Measurements from ENCODE around the gene ECM1. TPM values are rescaled to one million over a fixed set of nuclear protein-coding genes. Genes with fewer than 3 reads are reported as not detected.
A peak's percentile ranks its signal among the peaks of the same experiment; 100 is the strongest.

Gene ECM1
- total and polyA plus RNA-seq, 2 experiments from 2014 or later = 1.9 to 2.9 TPM

- H3K27me3 ChIP-seq = no peaks in the 10 kb centered on the region
- peaks cover 11% of the 10 kb centered on the region for H3K4me1 ChIP-seq (ENCODE audit: low read depth)
- no peak for DNase-seq (ENCODE audit: low read depth in 1 of 2, low spot score in 1 of 2)
- H3K9me3 ChIP-seq (ENCODE audit: low read depth) = no peaks in the 10 kb centered on the region
- TF ChIP-seq, protein P1, sequence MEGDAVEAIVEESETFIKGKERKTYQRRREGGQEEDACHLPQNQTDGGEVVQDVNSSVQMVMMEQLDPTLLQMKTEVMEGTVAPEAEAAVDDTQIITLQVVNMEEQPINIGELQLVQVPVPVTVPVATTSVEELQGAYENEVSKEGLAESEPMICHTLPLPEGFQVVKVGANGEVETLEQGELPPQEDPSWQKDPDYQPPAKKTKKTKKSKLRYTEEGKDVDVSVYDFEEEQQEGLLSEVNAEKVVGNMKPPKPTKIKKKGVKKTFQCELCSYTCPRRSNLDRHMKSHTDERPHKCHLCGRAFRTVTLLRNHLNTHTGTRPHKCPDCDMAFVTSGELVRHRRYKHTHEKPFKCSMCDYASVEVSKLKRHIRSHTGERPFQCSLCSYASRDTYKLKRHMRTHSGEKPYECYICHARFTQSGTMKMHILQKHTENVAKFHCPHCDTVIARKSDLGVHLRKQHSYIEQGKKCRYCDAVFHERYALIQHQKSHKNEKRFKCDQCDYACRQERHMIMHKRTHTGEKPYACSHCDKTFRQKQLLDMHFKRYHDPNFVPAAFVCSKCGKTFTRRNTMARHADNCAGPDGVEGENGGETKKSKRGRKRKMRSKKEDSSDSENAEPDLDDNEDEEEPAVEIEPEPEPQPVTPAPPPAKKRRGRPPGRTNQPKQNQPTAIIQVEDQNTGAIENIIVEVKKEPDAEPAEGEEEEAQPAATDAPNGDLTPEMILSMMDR (IDR thresholded peaks at IDR 0.05; ENCODE audit: low read depth, low read length) = no peak
- no peak overlapping the region for H3K27ac ChIP-seq
- H3K4me3 ChIP-seq = no peak overlapping the region
- no peaks in the 10 kb centered on the region for H3K36me3 ChIP-seq
These were observed 4.2 kb downstream of the ECM1 start for GRCh38 chr1:150511985-150512660.

DNA sequence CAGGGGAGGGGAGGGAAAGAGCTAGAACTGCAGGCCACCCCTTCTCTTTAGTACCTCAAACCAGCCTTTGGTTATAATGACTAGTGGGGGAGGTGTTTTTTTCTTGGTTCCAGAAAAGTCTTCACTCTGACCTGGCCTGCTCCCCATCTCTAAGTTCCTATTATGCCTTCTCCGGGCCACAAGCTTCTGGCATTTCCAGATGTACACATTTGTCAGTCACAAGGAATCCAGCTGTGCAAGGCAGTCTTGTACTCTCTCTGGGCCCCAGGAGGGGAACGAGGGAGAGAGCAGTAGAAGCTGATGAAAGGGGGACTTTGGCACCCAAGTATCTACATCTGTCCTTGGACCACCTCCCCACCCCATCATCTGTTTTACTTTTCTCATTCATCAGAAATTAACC lies 4.9 kb downstream of the ECM1 start:
- TF ChIP-seq, protein P1 (IDR thresholded peaks at IDR 0.05; ENCODE audit: low read depth, low read length) = no peak
- no peaks in the 10 kb centered on the region for H3K27me3 ChIP-seq
- no peak overlapping the region for H3K27ac ChIP-seq
- no peaks in the 10 kb centered on the region for H3K36me3 ChIP-seq
- no peak for DNase-seq (ENCODE audit: low read depth in 1 of 2, low spot score in 1 of 2)
- peaks cover 11% of the 10 kb centered on the region for H3K4me1 ChIP-seq (ENCODE audit: low read depth)
- H3K4me3 ChIP-seq = no peak overlapping the region
- H3K9me3 ChIP-seq (ENCODE audit: low read depth) = no peaks in the 10 kb centered on the region

DNA sequence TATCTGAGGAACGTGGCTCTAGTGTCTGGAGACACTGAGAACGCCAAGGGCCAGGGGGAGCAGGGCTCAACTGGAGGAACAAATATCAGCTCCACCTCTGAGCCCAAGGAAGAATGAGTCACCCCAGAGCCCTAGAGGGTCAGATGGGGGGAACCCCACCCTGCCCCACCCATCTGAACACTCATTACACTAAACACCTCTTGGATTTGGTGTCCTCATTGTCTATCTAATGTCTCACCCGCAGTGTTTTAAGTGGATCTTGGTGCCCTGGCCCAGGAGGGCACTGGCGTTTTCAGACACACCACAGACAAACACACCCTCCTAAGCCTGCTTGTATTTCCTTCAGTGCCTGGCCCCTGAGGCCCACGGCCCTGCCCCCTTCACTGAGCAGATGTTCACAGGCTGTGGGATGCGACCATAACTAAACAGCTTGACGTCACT lies 5.5 kb downstream of the ECM1 start:
- no peak overlapping the region for H3K27ac ChIP-seq
- DNase-seq (ENCODE audit: low read depth in 1 of 2, low spot score in 1 of 2) = no peak
- H3K4me3 ChIP-seq = no peak overlapping the region
- H3K4me1 ChIP-seq (ENCODE audit: low read depth) = peaks cover 11% of the 10 kb centered on the region
- TF ChIP-seq, protein P1 (IDR thresholded peaks at IDR 0.05; ENCODE audit: low read depth, low read length) = no peak
- H3K27me3 ChIP-seq = no peaks in the 10 kb centered on the region
- H3K9me3 ChIP-seq (ENCODE audit: low read depth) = no peaks in the 10 kb centered on the region
- H3K36me3 ChIP-seq = no peaks in the 10 kb centered on the region

DNA sequence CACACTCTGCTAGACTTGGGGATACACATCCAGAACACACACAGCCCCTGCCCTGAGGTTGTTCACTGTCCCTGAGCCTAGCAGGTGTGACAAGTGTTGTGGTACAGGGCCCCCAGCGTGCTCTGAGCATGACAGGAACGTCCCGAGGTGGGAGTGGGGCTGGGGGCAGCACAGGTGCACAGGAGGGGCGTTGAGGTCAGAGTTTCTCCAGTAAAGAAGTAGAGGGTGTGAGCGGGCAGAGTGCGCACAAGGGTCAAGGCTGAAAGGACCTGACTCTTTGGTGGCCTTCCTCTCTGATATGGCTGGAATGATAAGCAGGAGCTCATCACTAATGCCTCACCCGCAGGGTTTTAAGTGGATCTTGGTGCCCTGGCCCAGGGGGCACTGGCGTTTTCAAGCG lies 6.4 kb downstream of the ECM1 start:
- Histone ChIP-seq H3K4me3 (no peak overlapping the region), H3K27ac (no peak overlapping the region), H3K9me3 (ENCODE audit: low read depth) (no peaks in the 10 kb centered on the region), H3K36me3 (no peaks in the 10 kb centered on the region), H3K4me1 (ENCODE audit: low read depth) (peaks cover 11% of the 10 kb centered on the region), H3K27me3 (no peaks in the 10 kb centered on the region)
- DNase-seq (ENCODE audit: low read depth in 1 of 2, low spot score in 1 of 2) = no peak
- TF ChIP-seq, protein P1 (IDR thresholded peaks at IDR 0.05; ENCODE audit: low read depth, low read length) = no peak

DNA sequence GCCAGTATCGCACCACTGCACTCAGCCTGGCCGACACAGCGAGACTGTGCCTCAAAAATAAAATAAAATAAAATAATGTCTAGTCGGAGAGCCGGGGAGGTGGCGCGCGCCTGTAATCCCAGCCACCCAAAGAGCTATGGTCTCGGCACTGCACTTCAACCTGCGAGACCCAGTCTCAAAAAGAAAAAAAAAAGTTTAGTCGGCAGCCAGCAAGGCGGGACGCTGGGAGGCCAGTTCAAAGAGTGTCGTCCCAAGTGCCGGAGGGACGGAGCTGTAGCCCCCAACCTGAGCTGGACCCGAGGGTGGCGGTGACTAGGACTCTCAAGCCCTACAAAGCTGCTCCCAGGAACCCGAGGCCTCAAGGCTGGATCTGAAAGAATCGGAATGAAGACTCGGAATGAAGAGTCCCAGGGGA lies 7.0 kb downstream of the ECM1 start:
- Histone ChIP-seq H3K36me3 (no peaks in the 10 kb centered on the region), H3K9me3 (ENCODE audit: low read depth) (no peaks in the 10 kb centered on the region), H3K27me3 (no peaks in the 10 kb centered on the region), H3K4me3 (peak overlapping the region; percentile 43), H3K27ac (peak overlapping the region; percentile 86), H3K4me1 (ENCODE audit: low read depth) (peaks cover 11% of the 10 kb centered on the region)
- TF ChIP-seq, protein P1 (IDR thresholded peaks at IDR 0.05; ENCODE audit: low read depth, low read length) = no peak
- DNase-seq (ENCODE audit: low read depth in 1 of 2, low spot score in 1 of 2) = no peak

Data from cardiac muscle cell (in vitro differentiated cells and primary cell).